ENCODE results near the gene RNF224.

The RNF224 gene

DNA sequence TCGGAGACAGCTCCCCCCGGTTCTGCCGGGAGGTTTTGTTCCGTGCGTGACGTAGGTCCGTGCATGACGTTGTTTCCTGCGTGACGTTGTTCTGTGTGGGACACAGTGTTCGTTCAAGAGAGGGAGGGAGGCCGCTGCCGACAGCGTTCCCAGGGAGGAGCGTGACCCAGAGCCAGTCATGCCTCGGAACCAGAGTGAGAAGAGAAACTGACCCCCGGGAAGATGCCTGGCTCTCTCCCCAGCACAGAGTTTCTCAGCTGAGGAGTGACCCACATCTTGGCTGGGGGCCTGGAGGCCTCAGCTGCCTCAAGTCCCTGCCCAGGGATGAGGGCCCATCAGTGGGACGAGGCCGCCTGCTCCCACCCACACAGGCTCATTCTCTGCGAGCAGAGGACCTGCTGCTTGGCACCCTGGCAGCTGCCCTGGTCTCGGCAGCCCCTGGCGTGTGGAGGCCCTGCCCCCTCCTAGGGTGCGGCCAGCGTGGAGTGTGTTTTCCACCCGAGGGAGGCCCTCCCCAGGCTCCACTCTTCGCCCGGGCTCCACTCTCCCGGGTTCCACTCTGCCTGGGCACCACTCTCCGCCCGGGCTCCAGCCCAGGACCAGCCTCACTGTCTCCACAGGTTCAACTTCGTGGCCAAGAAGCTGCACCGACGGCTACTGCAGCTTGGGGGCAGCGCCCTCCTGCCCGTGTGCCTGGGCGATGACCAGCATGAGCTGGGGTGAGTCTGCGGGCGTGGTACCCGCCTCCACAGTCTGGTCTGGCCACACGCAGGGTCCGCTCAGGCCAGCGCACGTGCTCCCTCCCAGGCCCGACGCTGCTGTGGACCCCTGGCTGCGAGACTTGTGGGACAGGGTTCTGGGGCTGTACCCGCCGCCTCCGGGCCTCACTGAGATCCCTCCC, 13.9 kb upstream of the RNF224 start:
- no peak for DNase-seq (ENCODE audit: extremely low read depth in 1 of 2, low read depth in 1 of 2)

DNA sequence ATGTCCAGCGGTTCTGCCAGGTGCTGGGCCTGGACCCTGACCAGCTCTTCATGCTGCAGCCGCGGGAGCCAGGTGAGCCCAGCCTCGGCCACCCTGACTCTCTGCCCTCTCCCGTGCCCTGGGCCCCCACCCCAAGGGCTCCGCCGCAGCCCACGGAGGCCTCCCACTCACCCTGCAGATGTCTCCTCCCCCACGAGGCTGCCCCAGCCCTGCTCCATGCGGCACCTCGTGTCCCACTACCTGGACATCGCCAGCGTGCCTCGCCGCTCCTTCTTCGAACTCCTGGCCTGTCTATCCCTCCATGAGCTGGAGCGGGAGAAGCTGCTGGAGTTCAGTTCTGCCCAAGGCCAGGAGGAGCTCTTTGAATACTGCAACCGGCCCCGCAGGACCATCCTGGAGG, 12.7 kb upstream of the RNF224 start:
- DNase-seq (ENCODE audit: extremely low read depth in 1 of 2, low read depth in 1 of 2): no peak

DNA sequence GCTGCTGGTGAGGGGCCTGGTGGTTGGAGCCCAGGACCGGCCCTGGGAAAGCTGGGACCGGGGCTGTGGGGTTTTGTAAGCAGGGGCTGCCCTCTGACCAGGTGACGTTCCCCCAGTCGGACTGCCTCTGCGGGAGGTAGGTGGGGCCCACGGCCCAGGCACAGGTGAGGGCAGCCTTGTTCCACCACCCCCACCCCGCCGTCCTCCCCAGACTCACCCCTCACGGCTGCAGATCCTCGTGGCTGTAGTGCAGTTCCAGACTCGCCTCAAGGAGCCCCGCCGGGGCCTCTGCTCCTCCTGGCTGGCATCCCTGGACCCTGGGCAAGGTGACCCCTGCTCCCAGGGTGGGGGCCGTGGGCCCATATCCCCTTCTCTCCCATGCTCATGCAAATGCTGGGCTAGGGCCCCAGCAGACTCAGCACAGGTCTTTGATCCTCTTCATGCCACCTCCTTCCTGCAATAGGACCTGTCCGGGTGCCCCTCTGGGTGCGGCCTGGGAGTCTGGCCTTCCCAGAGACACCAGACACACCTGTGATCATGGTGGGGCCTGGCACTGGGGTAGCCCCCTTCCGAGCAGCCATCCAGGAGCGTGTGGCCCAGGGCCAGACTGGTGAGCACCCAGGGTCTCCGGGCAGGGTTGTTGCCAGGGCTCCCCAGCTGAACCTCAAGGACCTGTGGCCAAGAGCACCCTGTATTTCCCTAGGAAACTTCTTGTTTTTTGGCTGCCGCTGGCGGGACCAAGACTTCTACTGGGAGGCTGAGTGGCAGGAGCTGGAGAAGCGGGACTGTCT, 11.9 kb upstream of the RNF224 start:
- DNase-seq (ENCODE audit: extremely low read depth in 1 of 2, low read depth in 1 of 2): no peak

DNA sequence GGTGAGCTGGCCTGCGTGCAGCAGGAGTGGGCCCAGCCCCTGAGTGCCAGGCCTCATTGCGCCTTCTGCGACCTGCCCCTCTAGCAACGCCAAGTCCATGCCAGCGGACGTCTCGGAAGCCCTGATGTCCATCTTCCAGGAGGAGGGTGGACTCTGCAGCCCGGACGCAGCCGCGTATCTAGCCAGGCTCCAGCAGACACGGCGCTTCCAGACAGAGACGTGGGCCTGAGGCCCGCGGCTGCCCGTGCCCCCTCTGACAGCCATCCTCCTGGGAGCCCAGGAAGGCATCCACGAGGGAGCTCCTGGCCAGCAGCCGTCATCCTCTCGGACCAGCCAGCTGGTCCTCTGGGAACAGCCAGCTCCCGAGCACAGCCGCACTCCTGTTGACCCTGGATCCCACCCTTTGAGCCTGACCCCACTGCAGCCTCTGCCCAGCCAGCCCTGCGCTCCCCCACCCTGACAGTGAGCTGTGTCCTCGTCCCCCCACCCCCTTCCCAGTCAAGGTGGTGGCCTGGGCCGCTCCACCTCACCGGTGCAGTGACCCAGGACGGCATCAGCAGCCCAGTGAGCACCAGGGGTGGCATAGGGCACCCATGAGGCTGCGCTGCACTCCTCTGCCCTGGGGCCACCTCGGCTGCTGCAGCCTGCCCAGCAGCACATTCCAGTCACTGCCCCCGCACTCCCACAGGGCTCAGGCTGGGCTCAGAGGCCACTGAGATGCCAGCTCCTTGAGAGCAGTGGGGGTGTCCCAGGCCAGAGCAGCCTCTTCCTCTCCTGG, 10.9 kb upstream of the RNF224 start:
- DNase-seq (ENCODE audit: extremely low read depth in 1 of 2, low read depth in 1 of 2): no peak

DNA sequence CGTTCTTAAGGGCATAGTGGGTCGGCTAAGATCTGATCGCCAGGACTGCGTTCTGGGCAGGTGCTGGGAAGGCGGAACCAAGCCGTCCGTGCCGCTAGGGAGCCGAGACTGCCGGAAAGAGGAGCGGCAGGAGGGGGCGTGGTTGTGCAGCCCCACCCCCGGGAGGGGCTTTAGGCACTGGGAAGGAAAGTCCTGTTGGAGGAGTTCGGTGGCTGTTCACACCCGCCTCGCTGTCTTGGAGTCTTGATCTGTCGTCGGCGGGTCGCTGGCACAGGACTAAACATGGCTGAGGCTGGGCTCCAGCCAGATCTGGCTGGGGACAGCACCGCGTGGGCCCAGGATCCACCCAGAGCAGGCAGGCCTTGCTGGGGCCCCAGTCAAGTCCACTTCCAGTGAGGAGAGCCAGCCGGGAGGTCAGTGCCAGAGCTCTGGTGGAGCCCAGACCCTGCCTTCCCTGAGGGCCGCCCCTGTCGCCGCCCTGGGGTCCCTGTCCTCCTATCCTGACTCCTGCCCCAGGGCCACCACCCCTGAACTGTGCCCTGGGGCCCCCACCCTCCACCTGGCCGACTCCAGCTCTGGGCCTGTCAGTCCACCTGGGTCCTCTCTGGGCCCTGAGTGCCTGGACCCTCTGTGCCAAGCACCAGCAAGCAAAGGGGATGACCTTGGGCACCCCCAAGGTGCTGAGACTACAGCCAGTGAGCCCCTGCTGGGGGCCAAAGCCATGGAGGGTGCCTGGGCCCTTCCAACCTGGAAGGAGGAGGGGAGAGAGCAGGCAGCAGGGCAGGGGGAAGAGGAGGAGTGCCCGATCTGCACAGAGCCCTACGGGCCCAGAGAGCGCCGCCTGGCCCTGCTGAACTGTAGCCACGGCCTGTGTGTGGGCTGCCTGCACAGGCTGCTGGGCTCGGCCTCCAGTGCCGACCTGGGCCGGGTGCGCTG, 9.8 kb upstream of the RNF224 start:
- no peak for DNase-seq (ENCODE audit: extremely low read depth in 1 of 2, low read depth in 1 of 2)

DNA sequence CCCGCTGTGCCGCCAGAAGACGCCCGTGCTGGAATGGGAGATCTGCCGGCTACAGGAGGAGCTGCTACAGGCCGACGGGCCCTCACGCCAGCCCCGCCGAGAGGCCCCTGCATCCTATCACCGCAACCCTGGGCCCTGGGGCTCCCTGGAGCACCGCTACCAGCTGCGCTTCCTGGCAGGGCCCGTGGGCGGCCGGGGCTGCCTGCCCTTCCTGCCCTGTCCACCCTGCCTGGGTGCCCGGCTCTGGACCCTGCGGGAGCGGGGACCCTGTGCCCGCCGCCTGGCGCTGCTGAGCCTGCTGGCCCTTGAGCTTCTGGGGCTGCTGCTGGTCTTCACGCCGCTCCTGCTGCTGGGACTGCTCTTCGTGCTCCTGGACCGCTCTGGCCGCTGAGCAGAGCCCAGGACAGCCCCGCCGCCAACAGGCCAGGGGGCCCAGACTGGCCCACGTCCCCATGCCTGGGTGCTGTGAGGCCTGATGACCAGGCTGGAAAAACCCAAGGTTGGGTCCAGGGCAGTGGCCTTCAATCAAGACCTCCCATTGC, 9.0 kb upstream of the RNF224 start:
- no peak for DNase-seq (ENCODE audit: extremely low read depth in 1 of 2, low read depth in 1 of 2)

DNA sequence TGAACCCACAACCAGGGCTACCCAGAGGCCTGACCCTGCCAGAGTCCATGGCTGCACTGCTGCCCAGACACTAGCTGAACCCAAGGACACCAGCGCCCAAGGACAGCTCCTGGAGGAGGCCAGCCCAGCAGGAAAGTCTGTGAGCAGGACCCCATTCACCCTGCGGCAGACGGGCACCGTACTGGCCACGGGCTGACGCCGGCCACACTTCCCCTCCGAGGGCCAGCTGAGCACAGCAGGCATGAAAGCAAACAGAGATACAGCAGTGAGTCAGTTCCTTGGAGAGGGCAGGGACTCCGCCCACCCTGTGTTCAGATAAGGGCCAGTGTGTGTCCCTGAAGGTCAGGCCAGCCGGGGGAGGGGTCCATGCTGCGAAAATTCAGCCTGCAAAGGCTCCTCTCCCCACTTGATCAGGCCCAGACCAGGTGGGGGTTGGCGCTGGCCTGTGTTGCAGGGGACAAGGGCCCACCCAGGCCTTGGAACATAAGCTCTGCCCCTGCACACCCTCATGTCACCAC, 8.5 kb upstream of the RNF224 start:
- no peak for DNase-seq (ENCODE audit: extremely low read depth in 1 of 2, low read depth in 1 of 2)

DNA sequence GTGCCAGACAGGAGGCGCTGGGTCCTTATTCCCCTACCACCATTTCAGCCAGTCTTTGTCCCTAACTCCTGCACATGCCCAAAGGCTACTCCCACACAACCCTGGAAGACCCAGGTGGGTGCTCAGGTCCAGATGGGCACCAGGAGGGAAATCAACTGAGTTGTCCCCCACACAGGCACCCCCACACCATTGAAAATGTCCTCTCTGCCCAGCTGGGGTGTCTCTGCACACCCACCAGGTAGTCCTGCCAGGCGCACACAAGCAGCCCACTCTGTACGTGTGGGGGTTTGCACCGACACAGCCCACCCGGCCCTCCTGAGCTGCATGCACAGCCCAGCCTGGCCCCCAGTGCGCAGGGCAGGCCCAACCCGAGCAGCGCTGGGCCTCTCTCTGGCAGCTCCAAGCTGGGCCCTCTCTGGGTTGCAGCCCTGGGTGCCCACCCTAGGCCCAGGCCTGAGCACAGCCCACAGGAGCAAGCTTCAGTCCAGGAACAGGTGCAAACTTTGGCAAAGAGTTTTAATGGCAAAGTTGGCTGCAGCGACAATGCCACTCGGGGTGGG, 7.5 kb upstream of the RNF224 start:
- no peak for DNase-seq (ENCODE audit: extremely low read depth in 1 of 2, low read depth in 1 of 2)

DNA sequence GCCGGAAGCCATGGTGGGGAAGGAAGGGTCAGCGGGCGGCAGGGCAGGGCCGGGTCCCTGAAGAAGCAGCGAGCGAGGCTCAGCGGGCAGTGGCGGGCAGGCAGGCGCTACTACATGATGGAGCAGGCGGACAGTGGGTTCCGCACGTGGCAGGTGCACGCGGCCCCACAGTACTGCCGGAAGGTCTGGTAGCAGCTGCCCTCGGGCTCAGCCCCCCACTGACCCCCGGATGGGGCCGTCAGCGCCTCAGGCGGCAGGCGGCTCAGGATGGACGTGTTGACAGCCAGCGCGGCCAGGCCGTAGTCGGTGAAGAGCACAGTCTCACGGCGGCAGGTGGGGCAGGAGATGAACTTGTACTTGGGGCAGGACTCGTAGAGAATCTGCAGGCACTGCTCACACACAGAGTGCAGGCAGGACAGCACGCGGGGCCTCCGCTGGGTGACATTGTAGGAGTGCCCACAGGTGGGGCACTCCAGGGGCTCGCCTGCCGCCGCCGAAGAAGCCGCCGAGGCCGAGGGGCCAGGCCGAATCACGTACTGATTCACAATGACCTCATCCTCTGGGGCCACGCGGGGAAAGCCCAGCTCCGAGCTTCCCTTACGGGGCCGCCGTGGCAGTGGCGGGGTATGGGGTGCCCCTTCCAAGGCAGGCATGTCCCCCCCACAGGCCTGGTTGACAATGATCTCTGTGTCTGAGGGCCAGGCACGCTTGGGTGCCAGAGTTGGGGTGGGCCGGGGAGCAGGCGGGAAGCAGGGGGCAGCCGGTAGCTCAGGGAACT, 6.8 kb upstream of the RNF224 start:
- no peak for DNase-seq (ENCODE audit: extremely low read depth in 1 of 2, low read depth in 1 of 2)

DNA sequence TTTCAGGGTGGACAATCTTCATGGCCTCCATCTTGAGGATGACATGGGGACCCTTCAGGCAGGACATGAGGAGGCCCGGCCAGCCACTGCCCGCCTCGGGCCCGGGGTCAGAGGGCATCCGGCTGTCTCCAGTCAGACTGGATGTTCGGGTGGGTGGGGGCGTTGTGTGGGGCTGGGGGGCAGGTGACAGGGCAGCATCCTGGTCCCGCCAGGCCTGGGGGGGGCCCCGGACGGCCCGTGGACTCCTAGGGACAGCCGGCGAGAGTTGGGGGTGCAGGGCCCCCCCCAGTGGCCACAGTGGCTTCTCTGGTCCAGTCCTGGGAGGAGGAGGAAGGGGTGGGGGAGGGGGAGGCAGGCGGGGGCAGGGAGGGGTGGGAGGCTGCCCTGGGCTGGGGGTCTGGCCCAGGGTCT, 6.2 kb upstream of the RNF224 start:
- DNase-seq (ENCODE audit: extremely low read depth in 1 of 2, low read depth in 1 of 2): no peak

DNA sequence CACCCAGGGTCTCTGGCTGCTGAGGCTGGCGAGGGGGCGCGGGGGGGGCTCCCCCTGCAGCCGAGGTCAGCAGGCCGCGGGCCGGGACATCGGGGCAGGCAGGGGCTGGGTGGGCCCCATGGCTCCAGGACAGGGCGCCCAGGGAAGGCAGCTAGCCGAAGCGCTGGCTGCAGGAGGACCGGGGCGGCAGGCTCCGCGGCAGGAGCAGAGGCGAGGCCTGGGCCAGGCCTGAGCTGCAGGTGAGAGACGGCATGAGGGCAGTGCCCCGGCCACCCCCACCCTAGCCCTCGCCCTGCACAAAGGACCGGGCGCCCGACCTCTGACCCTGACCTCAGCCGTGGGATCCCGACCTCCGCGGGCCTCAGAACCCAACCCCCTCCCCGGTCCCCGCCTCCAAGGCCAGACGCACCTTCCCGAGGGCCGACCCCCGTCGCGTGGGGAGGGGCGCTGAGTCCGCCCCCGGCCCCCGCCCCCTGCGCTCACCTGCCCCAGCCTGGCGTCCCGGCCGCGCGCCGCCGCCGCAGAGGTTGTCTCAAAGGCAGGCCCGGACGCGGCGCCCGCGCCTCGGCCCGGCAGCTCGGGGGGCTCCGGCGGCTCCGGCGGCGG, 5.7 kb upstream of the RNF224 start:
- no peak for DNase-seq (ENCODE audit: extremely low read depth in 1 of 2, low read depth in 1 of 2)

DNA sequence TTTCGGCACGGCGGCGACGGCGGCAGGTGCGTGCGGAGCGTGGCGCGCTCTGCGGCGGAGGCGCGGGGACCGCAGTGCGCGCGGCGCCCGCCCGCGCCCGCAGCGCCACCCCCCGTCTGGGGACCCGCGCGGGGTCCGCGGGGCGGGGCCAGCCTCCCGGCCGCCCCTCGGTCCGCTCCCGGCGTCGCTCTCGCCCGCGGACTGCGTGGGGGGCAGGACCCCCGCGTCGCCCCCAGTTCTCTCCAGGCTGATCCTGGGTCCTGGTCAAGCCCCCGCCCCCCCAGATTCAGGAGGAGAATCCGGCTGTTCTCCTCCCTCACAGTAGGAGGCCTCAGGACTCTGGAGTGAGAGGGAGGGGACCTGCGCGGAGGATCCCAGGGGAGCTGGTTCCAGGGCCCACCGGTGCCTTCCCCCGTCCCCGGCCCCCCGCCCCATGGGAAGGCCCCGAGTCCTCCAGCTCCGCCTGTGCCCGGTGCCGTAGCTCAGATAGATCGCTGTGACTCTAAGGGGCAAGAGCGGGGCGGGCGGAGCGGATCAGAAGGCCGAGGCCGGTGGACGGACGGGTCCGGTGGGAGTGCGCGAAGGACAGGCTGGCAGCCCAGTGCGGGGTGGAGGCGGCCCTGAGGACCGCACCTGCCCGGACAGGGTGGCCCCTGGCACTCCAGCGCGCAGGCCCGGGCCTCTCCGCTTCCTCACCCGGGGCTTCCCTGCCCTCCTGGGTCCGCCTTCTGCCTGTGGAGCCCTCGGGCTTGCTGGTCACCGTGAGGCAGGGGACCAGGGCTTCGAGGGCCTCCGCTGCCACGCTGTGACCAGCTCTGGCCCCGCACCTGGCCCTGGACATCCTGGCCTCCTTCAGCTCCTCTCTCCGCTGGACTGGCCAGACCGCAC, 4.9 kb upstream of the RNF224 start, which contains the start of gene RNF208:
Gene RNF208 (minus strand): TSS at position 51 of the 888 bp plus-strand sequence. CDS start 1,028 bp downstream, outside the sequence.
- DNase-seq (ENCODE audit: extremely low read depth in 1 of 2, low read depth in 1 of 2): no peak

DNA sequence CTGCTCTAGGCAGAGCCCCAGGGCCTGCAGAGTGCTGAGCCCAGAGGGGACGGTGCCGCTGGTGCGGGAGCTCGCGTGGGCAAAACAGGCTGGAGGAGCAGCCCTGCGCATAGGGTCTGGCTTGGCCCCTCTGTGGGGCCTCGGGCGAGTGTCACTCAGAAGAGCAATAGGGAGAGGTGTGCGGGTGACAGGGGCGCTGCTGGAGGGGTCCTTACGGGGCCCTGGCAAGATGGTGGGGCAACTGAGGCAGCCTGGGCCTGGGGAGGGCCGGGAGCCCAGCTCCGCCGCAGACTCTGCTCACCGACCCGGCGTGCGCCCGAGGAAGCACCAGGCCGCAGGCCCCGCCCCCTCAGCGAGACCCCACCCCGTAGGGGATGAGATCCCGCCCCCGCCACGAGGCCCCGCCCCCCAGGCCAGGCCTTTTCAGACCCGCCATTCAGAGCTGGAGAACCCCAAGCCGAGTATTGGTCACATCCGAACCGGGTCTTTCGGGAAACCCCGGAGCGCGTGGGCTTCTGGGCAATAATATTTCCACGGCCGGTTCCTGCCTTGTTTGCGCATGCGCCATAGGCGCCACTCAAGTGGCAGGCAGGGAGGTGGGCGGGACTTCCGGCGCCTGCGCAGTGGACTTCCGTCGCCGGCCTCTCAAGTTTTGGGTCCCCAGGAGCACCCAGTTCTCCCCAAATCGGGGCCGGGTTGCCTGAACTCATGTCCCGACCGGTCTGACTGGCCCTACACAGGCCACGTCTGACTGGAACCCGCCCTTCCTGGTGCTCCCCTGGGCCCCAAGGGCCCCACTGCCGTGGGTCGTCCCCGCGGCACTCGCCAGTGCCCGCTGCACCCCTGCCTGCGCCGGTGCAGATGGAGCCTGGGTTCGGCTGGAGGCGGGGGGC, 4.0 kb upstream of the RNF224 start:
- DNase-seq (ENCODE audit: extremely low read depth in 1 of 2, low read depth in 1 of 2): peak; percentile 94 to 97

DNA sequence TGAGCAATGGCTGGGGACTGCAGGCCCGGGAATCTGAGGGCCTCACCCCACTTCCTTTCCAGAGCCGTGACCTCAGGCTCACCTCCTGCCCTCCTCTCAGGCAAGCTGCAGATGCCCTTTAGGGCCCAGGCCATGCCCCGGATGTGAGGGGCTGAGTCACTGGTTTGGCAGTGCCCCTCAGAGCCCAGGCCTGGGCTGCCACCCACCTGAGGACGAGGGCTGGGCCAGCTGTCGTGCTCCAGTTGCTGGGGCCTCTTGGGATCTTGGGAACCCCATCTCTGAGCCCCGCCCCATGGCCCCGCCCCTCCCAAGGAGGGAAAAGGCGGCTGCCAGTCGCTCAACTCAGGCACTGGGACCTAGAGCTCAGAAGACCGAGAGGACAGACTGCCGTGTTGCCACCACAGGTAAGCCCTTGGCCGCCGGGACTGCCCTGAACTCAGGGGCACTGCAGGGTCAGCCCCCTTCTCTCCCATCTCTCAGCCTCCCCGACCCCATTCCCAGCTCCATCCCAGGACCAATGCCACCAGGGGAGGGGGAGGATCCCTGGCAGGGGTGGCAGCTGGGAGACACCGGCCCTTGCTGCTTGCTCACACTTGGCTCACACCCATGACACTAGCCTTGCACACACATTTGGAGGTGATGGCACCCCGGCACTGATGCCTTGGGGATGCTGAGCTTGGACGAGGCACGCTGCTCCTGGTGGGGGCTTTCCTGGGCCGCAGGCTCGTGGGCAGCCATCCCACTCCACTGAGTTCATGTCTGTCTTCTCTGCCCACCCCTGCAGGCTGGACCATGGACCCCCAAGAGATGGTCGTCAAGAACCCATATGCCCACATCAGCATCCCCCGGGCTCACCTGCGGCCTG, 2.2 kb upstream of the RNF224 start, which contains the start of gene CYSRT1:
Gene CYSRT1 (plus strand): TSS at position 345 of the 865 bp plus-strand sequence. CDS start 448 bp downstream, at position 793.
- DNase-seq (ENCODE audit: extremely low read depth in 1 of 2, low read depth in 1 of 2): no peak
